OCI-M2 (cell line): Measurements from ENCODE around the gene CD84.
A peak's percentile ranks its signal among the peaks of the same experiment; 100 is the strongest.
"Not testable (repeated sequence)": the region's sequence is repeated elsewhere in the genome, so short reads cannot be mapped to it uniquely, and the experiment has no call there.

ENCODE experiments used
- DNase-seq: peaks from one replicate; lab custom pipeline; 2025; ENCODE audit not compliant: unreplicated experiment; lab: John Stamatoyannopoulos, UW

CD84 gene

GRCh38 chr1:160579216-160579701, at the start of gene CD84:
CD84 (minus strand) TSS chr1:160579496; CDS start chr1:160579437, 59 bp downstream.
- DNase-seq = no peak

DNA sequence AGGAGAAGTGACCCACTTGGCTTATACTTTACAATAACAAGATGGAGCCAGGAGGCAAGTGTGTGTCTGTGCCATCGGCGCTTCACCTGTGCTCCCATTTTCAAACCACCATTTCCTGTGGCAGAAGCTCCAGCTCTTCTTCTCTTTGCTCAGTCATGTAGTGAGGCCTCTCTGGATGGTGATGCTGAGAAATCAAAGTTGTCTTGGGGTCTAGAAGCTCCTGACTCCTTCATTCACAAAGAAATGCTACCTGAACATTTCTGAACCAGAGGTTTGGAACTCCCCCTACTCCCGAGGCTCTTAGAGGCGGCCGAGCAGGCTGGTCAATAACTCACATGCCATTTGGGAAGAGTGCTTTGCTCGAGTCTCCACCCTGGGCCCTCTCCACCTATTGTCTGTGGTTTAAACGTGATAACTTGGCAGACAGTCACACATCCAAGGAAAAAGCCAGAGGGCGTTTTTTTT, 49.5 kb upstream of the CD84 start:
- DNase-seq = no peak

GRCh38 chr1:160627677-160628289, 48.5 kb upstream of the CD84 start:
- DNase-seq = not testable (repeated sequence)

DNA sequence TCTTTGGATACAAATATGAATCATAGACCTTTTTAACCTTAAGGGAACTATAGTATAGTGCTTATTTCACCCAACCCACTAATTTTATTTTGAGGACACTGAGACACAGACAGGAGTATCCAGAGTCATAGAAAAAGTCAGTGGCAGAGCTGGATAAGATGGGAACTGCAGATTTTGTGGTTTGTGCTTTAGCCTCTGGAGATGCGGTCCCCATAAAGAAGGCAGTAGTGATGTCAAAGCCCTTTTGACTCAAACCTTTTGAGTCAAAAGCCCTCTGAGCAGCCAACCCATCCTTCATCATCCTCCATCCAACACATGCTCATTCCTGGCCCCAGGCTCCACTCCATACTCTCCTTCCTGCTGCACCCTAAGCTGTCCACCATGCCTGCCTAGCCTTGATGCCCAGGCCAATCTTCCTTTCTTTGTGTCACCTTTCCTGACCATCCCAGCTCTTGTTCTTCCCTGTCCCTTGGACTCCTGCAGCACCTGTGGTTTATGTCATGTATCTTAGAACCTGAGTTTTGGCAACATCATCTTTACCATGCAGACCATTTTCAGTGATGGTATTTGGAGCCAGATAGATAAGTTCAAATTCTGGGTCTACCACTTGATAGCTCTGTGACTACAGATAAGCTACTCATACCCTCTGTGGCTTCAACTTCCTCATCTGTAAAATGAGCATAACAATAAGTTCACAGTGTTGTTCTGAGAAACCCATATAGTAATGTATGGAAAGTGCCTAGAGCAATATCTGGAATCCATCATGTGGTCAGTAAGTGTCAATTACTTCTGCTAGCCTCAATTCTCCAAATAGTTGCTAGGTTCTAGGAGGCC, 47.4 kb upstream of the CD84 start:
- DNase-seq = peak; percentile 37

GRCh38 chr1:160625725-160626498, 46.6 kb upstream of the CD84 start:
- no peak for DNase-seq

- no peak for DNase-seq
Measured at GRCh38 chr1:160625321-160625720, 46.0 kb upstream of the CD84 start.

GRCh38 chr1:160624464-160624863, 45.2 kb upstream of the CD84 start:
- DNase-seq = no peak

DNA sequence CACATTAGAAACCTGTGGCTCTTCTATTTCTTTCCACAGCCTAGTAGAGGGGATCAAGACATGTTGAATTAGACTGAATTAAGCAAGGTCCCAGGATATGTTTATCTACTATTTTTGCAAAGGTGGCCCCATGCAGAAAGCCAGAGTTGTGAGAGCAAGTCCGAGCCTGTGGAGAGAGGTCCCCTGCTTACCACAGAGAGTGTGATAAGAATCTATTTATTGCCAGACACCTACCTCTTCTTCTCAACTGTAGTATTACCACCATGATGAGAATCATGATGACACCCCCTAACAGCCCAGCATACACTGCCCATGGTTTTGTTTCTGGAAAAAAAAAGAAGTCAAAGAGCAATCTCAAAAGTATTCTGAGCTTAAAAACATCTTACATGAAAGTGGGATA, 44.6 kb upstream of the CD84 start:
- no peak for DNase-seq

- DNase-seq = no peak
Measured at GRCh38 chr1:160623227-160623633, 43.9 kb upstream of the CD84 start.

DNA sequence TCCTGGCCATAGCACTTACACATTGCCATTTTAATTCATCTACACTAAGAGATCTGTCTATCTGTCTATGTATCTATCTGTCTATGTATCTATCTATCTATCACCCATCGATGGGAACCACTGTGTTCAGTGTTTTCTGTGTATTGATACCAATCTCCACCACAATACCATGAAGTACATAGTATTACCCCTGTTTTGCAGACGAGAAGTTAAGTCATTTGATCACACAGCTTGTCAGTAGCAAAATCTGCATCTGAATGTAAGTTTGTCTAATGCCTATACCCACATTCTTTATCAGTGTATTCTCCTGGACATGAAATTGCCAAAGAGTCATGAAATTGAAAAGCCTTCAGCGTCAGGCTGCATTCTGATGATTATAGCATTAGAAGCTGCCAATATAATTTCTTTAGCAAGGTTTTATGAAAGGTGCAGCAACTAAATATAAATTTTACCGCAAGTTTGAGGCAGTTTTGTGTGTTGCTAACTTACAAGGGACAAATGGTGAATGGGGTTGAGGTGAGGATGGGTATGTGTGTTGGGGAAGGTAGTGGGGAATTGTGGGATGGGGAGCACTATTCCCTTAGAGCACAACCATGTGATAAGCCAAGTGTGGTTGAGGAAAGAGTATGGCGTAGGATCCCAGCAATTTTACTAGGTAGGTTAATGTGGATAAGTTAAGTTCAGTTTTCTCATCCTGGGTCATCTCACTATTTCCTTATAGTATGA, 43.4 kb upstream of the CD84 start:
- no peak for DNase-seq

DNA sequence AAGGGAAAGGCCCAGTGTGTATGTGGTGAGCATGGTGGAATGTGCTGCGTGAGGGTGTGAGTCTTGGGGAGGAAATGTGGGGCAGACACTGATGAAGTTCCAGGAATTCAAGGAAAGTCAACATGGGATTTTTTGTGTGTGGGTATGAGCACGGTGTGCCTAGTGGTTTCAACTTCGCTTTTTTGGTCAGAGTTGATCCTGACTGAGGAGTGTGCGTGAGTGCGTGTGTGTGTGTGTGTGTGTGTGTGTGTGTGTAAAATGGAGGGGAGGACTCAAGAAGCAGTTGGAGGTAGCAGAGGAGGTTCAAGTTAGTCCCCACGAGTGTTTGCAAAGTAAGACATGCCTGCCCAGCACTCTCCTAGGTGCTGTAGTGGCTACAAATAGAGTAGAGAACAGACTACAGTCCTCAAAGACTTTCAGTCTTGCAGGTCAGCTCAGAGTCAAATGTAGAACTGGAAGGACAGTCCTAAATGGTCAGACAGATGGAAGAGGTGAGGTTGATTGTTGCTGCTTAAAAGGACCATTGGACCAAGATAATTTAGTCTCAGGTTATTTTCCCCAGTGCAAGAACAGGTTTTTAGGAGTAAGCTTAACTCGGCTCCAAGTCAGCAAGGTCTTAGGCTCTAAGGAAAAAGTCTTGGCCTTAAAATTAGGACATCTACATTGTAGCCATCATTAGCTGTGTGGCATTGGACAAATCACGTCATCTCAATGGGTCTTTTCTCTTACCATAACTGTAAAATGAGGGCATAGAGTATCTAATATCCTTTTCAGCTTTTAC, 42.5 kb upstream of the CD84 start:
- DNase-seq = no peak

- DNase-seq = no peak
Measured at GRCh38 chr1:160620942-160621632, 41.8 kb upstream of the CD84 start.

- DNase-seq = no peak
Measured at GRCh38 chr1:160619742-160620277, 40.5 kb upstream of the CD84 start.

DNA sequence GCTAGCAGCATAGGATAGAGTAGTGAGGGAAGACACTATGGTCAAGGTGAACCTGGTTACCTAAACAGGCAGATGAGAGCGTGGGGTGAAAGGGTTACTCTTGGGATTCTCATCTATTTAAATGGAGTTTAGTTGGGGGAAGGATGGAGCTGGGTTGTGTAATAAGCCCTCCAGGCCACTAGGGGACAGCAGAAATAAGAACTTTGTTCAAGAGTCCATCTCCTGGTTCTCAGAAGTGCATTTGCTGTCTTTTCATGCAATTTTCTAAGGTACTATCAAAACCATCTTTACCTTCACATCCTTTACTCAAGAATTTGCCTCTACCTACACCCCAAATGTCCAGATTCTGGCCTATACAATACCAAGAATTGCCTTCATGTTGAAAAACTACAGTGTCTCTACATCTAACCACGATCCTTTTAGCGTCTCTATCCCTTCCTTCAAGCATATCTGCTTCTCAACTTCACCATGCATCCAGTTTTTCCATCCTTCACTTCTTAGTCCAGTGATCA, 39.5 kb upstream of the CD84 start:
- no peak for DNase-seq

DNA sequence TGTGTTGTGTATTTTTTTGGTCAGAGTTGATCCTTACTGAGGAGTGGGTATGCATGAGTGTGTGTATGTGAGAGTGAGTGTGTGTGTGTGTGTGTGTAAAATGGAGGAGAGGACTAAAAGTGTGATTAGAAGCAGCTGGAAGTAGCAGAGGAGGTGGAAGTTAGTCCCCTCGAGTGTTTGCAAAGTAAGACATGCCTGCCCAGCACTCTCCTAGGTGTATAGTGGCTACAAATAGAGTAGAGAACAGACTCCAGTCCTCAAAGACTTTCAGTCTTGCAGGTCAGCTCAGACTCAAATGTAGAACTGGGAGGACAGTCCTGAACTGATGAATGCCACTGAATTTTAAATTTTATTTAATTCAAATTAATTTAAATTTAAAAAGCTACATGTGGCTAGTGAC, 39.0 kb upstream of the CD84 start:
- no peak for DNase-seq

GRCh38 chr1:160615660-160616059, 36.4 kb upstream of the CD84 start:
- DNase-seq = no peak

DNA sequence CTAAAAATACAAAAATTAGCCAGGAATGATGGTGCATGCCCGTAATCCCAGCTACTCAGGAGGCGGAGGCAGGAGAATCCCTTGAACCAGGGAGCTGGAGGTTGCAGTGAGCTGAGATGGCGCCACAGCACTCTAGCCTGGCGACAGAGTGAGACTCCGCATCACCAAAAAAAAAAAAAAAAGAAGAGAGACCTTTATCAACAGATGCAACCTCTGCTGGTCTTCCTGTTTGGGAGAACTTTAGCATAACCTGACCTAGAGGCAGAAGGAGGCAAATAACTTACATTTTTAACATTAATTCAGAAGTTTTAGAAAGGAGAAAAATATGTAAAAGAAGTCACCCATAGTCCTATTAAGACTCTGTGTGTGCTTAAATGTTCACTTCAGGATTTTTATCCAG, 35.1 kb upstream of the CD84 start:
- DNase-seq = no peak

- DNase-seq = no peak
Measured at GRCh38 chr1:160612613-160613218, 33.4 kb upstream of the CD84 start.
